Measurements from ENCODE around the gene IL32. TPM values are rescaled to one million over a fixed set of nuclear protein-coding genes. Genes with fewer than 3 reads are reported as not detected.

Gene IL32
- total and polyA plus RNA-seq, 2 donors (not counting 1 experiment from before 2014, with no cell fraction given), result 2.0 to 2.3 TPM

GRCh38 chr16:3099732-3100499 is 34.5 kb downstream of the IL32 start:
- 9% methylated on average over 30 of the region's 39 CpGs for WGBS (ENCODE audit: insufficient coverage)
- H3K27me3 ChIP-seq (replicated peaks in 1 of 4; ENCODE audit: control extremely low read depth in 1 of 4, control insufficient read depth in 3 of 4, insufficient read depth in 4 of 4, low read length in 3 of 4), result no peaks in the 10 kb centered on the region
- H3K4me1 ChIP-seq (ENCODE audit: control insufficient read depth in 2 of 2, insufficient read depth in 2 of 2, low read length in 2 of 2), result peaks cover 25 to 40% of the 10 kb centered on the region in 2 donors
- ATAC-seq (ENCODE audit: low read depth) (peak; percentile 88), DNase-seq (peak; percentile 88)
- CTCF ChIA-PET, result interaction anchor here (1.7 to 12.2 kb wide), 4 partner anchors 9 to 40 kb away, joined by 4 to 238 read pairs (median 18); partner anchors contain the start of gene ZNF213
- Mint-ChIP-seq H3K27ac (peak overlapping the region; percentile 56), H3K27me3 (no peaks in the 10 kb centered on the region), H3K4me3 (peak overlapping the region; percentile 83), H3K4me1 (peaks cover 32% of the 10 kb centered on the region), H3K9me3 (ENCODE audit: insufficient read depth) (no peaks in the 10 kb centered on the region)
- no peaks in the 10 kb centered on the region for H3K36me3 ChIP-seq (replicated peaks in 1 of 2; ENCODE audit: control extremely low read depth in 1 of 2, control insufficient read depth in 1 of 2, extremely low read depth in 1 of 2, insufficient read depth in 2 of 2, low read length in 1 of 2)
- no peaks in the 10 kb centered on the region for H3K79me2 ChIP-seq (ENCODE audit: control insufficient read depth, insufficient read depth, low read length)
- POLR2A ChIA-PET, result no interaction called here
- TF ChIP-seq CTCF (IDR thresholded peaks at IDR 0.05) (no peak), EZH2 (IDR thresholded peaks at IDR 0.05; ENCODE audit: borderline replicate concordance, insufficient read depth, low read depth, low read length, poor library complexity, severe bottlenecking) (no peak)
- no peak overlapping the region for H3K27ac ChIP-seq (ENCODE audit: low read length in 2 of 2)
- H3K9ac ChIP-seq (ENCODE audit: low read length), result peak overlapping the region; percentile 1
- peak overlapping the region; percentile 63 for H3K4me2 ChIP-seq (replicated peaks; ENCODE audit: low read depth, low read length, poor library complexity, severe bottlenecking)
- intact Hi-C loops (cut with micrococcal nuclease), result loop anchor here (1.0 to 2.0 kb wide), 4 partner anchors 24 to 59 kb away; no protein-coding TSS in a partner anchor
- peak overlapping the region in 4 of 5 experiments; percentile 26 to 48 (median 36) for H3K4me3 ChIP-seq (ENCODE audit: control extremely low read depth in 1 of 5, extremely low read depth in 1 of 5, insufficient read depth in 1 of 5, low read depth in 2 of 5, low read length in 4 of 5)
- no peaks in the 10 kb centered on the region for H4K20me1 ChIP-seq (ENCODE audit: control insufficient read depth, insufficient read depth, low read length, poor library complexity, severe bottlenecking)
- peak overlapping the region; percentile 69 for H2AFZ ChIP-seq (ENCODE audit: insufficient read depth, low read depth, low read length, poor library complexity, severe bottlenecking)
- H3K9me3 ChIP-seq (ENCODE audit: control extremely low read depth in 1 of 3, control insufficient read depth in 2 of 3, insufficient read depth in 1 of 3, low read length in 2 of 3), result peaks cover 0 to 4% (median 0%) of the 10 kb centered on the region in 3 donors
